Skin of body (tissue), 2 donors: ENCODE measurements around the gene ZAR1. TPM values are rescaled to one million over a fixed set of nuclear protein-coding genes. Genes with fewer than 3 reads are reported as not detected.
"Not testable (repeated sequence)": the region's sequence is repeated elsewhere in the genome, so short reads cannot be mapped to it uniquely, and the experiment has no call there.

Experiments
- DNase-seq: peaks from one replicate; lab custom pipeline; 2025; lab: John Stamatoyannopoulos, UW
- total RNA-seq: library from RNA; depleted of rRNA; stranded (reverse); fragments of >200 nt; gene quantifications from one replicate; pipeline ENCODE4 v1.2.3, GENCODE V29; 2014

Gene ZAR1
- 0.20 TPM for total RNA-seq

DNA sequence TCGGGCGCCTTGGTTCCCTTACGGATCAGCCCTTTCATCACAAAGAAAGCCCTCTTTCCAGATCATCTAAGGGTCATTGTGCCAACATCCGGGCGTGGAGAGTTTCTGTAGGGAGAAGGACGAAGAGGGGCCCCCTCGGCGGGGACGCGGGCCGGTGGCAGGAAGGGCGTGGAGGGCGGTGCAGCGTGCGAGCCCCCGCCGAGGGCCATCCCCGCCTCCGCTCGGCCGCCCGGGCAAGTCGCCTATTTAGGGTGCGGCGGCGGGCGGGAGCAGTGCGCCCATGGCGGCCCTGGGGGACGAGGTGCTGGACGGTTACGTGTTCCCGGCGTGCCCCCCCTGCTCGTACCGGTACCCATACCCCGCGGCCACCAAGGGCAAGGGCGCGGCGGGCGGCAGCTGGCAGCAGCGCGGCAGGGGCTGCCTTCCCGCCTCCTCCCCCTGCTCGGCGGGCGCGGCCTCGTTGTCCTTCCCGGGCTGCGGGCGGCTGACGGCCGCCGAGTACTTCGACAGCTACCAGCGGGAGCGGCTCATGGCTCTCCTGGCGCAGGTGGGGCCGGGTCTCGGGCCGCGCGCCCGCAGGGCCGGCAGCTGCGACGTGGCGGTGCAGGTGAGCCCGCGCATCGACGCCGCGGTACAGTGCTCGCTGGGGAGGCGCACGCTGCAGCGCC, at the start of gene ZAR1:
TSS of gene ZAR1 (plus strand) at position 241 of the 668 bp plus-strand sequence. CDS start at position 281, 40 bp downstream.
- DNase-seq, result no peak

DNA sequence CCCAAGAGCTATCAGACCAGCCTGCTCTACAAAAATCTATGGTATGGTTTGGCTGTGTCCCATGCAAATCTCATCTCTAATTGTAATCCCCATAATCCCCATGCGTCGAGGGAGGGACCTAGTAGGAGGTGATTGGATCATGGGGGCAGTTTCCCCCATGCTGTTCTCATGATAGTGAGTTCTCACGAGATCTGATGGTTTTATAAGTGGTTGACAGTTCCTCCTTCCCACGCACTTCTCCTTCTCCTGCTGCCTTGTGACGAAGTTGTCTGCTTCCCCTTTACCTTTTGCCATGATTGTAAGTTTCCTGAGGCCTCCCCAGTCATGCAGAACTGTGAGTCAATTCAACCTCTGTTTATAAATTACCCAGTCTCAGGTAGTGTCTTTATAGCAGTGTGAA, 49.1 kb upstream of the ZAR1 start:
- DNase-seq, result not testable (repeated sequence)

- no peak for DNase-seq
These were observed 44.3 kb upstream of the ZAR1 start for GRCh38 chr4:48445704-48446103.

DNA sequence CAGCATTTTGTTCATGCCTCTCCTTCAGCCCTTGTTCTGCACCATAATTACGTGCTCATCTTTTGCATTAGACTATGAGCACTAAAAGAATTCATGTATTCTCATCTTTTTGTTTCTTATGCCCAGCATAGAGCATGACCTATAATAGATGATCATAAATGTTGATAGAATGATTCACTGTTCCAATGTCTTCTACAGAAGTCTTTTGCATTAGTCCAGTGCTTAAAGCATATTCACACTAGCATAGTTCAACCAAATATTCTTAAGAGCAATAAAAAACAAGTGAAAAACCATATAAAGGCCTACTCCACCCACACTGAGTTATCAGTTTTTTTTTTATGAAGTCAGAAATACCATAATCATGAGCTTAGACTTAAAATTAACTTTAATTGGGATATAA, 43.4 kb upstream of the ZAR1 start:
- no peak for DNase-seq

GRCh38 chr4:48449151-48449550, 40.9 kb upstream of the ZAR1 start:
- DNase-seq, result no peak

DNA sequence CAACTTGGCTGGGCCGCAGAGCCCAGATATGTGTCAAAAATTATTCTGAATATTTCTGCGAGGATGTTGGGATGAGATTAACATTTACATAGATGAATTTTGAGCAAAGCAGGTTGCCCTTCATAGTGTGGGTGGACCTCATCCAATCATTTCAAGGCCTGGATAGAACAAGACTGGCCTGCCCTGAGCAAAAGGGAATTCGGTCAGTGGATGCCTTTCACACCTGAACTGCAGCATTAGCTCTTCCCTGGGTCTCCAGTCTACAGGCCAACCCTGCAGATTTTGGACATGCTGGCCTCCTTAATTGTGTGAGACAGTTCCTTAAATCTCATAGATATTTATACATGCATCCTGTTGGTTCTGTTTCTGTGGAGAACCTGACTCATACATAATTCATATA, 39.3 kb upstream of the ZAR1 start:
- DNase-seq, result no peak

- DNase-seq, result not testable (repeated sequence)
These were observed 38.4 kb upstream of the ZAR1 start for GRCh38 chr4:48451656-48452055.

- DNase-seq, result no peak
These were observed 35.5 kb upstream of the ZAR1 start for GRCh38 chr4:48454591-48454990.

GRCh38 chr4:48461000-48461399, 29.1 kb upstream of the ZAR1 start:
- DNase-seq, result no peak

DNA sequence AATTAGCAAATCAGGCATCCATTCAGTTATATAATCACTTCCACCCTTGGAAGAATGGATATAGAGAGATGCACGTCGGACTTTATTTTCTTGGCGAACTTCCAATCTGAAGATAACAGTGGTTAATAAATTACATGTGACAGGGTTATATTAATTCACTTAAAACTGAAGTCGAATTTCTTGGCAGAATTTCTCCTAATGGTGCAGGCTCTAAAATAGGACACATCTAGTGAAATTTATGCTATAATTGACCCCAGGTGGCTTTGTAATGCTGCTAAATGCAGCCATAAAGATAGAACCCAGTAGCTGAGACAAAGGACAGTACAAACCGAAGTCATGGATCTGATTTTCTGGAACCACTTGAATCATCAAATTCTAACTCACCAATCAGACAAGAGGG, 27.7 kb upstream of the ZAR1 start:
- peak; percentile 70 for DNase-seq

GRCh38 chr4:48467442-48467841, 22.6 kb upstream of the ZAR1 start:
- no peak for DNase-seq

DNA sequence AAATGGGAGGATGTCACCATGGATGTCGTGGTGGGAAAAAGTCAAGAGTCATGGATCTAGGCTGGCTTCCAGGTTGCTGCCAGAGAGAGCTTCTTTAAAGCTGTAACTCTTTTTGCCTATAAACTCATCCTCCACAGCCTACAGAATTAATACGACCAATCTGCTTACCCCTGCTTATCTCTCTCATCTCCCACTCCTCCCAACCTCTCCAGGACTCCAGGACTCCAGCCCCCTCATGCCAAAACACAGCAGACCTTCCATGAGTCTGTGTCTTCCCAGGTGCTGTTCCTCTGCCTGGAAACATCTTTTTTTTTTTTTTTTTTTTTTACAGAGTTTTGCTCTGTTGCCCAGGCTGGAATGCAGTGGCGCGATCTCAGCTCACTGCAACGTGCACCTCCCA, 22.2 kb upstream of the ZAR1 start:
- no peak for DNase-seq

GRCh38 chr4:48470137-48470536, 19.9 kb upstream of the ZAR1 start:
- no peak for DNase-seq

- no peak for DNase-seq
These were observed 19.5 kb upstream of the ZAR1 start for GRCh38 chr4:48470570-48470969.

DNA sequence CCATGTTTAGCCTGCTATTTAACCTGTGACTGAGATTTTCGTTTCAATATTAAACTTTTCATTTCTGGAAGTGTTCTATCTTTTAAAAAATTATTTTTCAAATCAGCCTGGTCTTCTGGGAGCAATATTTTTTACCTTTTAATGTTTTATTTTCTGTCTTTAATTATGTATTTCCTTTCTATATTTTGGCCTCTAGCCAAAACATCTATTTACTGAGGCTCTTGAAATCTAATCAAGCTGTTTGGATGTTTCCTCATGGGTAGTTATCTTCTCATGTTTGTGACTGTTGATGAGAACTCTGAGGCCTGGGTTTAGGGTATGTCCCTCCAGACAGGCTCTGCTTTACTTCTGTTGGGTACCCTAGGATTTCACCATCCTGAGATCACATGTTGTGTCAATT, 17.3 kb upstream of the ZAR1 start:
- no peak for DNase-seq

- no peak for DNase-seq
These were observed 14.3 kb upstream of the ZAR1 start for GRCh38 chr4:48475770-48476169.

DNA sequence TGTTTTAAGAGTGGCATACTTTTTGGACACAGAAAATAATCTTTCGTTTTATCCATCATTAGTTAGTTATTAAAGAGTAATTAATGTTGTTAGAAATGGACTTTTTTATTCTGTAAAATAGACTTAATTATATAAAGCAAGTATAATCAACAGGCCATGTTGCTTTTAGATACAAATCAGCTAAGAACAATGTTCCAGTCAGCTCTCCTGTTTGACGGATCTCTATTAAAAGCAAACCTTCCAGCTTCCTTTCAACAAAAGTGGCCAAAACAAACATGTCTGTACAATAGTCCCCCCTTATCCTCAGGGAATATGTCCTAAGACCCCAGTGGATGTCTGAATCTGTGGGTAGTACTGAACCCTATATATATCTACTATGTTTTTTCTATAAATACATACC, 11.8 kb upstream of the ZAR1 start:
- no peak for DNase-seq

DNA sequence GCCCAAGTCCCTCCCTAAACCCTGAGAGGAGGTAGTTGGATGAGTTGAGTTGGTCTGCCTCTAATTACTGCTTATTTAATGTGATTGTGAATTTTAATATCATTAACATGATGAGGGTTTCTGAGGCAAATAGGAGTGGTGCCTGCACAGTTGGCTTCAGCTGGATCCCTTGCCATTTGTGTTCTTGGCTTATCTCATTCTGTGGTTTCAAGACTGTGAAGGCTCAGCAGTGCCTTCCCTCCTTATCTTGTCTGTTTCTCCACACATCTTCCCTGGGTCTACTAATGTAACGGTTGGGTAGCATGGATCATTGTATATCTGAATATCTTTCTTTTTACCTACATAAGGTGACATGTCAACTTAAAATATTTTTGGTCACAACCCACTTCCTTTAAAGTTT, 8.5 kb upstream of the ZAR1 start:
- no peak for DNase-seq

DNA sequence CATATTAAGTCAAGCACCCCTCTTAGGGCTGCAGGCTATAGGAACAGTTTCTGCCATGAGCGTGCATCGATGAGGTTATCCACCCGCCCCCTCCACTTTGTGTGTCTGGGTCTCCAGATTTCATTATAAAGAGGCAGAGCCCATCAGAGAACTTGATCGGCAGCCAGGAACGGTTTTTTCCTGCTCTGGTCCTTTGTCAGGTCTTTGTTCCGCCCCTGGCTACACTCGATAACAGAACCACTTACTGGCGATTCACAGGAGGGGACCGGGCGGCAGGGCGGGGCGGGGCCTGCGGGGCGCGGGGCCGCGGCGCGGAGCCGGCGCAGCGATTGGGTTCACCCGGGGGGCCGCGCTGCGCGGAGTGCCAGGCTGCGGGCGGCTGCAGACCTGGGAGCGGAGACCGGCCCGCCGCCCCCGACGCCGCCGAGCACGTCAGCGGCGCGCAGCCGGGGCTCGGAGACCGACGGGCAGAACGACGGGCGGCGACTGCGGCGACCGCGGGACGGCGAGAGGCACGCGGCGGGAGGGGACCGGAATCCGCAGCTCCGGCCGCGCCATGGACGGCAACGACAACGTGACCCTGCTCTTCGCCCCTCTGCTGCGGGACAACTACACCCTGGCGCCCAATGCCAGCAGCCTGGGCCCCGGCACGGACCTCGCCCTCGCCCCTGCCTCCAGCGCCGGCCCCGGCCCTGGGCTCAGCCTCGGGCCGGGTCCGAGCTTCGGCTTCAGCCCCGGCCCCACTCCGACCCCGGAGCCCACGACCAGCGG, 6.9 kb upstream of the ZAR1 start, which contains the start of gene SLC10A4:
TSS of gene SLC10A4 (plus strand) at position 338 of the 771 bp plus-strand sequence. CDS start at position 557, 219 bp downstream.
- DNase-seq, result no peak

- no peak for DNase-seq
These were observed 6.1 kb upstream of the ZAR1 start for GRCh38 chr4:48483777-48484493.

GRCh38 chr4:48484494-48485168, 5.4 kb upstream of the ZAR1 start:
- DNase-seq, result no peak

DNA sequence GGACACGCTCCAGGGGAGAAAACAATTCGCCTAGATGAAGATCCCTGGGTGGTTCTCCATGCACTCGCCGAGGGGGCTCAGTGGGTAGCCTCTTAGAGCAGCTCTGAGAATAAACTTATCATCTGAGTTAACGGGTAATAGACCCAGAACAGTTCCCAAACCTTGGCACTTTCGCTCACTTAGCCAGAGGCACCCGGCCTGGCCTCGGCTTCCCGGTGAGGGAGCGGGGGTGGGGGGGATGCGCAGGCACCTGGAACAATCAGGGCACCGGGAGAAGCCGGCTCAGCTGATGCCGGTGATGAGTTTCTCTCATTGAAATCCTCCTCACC, 405 bp upstream of the ZAR1 start:
- no peak for DNase-seq
